Measurements from ENCODE around the gene TMEM237.

DNA sequence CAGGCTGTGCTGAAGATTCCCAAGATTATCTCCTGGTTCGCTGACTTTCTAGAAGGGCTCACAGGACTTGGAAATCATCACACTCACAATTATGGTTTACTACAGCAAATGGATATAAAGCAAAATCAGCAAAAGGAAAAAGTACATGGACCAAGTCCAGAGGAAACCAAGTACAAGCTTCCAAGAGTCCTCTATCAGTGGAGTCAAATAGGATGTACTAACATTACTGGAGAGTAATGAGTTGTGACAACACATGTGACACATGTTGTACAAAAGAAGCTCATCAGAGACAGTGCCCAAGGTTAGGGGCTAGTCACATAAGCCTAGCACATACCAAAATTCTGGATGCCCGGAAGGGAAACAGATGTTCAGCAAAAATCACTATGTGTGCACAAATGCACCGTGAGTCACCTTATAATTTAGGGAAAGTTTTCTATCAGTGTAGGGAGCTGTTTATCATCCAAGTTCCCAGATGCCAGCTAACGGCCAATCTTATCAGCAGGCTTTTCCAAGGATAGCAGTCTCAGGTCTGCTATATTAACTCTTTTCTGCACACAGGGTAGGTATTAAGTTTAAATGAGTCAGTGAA, 9.5 kb downstream of the TMEM237 start:
- no peak for TF ChIP-seq CTCF (IDR thresholded peaks at IDR 0.05; ENCODE audit: low read depth, low read length, missing input control)
- no peak for TF ChIP-seq EGR1 (IDR thresholded peaks at IDR 0.05; ENCODE audit: low read depth in 2 of 2)
- no peak for TF ChIP-seq YY1 (IDR thresholded peaks at IDR 0.05)
- no peak for TF ChIP-seq FOXA1 (IDR thresholded peaks at IDR 0.05)
- TF ChIP-seq ZBTB33 (IDR thresholded peaks at IDR 0.05) = no peak
- no peak for TF ChIP-seq SP1 (IDR thresholded peaks at IDR 0.05)

Data from liver (tissue), 3 donors.